GM18868 (cell line): ENCODE measurements around the gene ATAD3C.
A peak's percentile ranks its signal among the peaks of the same experiment; 100 is the strongest.
"Not testable (repeated sequence)": the region's sequence is repeated elsewhere in the genome, so short reads cannot be mapped to it uniquely, and the experiment has no call there.

ENCODE experiments used
- ATAC-seq: cut with Tn5 transposase; IDR thresholded peaks from one replicate; pipeline ENCODE4 v1.9.1; 2021; ENCODE audit warnings: mild to moderate bottlenecking, moderate library complexity; ENCODE audit not compliant: unreplicated experiment

The ATAD3C gene

GRCh38 chr1:1449099-1449739 is at the start of gene ATAD3C:
ATAD3C (plus strand) TSS chr1:1449689; CDS start chr1:1450684, 995 bp downstream.
- no peak for ATAC-seq

DNA sequence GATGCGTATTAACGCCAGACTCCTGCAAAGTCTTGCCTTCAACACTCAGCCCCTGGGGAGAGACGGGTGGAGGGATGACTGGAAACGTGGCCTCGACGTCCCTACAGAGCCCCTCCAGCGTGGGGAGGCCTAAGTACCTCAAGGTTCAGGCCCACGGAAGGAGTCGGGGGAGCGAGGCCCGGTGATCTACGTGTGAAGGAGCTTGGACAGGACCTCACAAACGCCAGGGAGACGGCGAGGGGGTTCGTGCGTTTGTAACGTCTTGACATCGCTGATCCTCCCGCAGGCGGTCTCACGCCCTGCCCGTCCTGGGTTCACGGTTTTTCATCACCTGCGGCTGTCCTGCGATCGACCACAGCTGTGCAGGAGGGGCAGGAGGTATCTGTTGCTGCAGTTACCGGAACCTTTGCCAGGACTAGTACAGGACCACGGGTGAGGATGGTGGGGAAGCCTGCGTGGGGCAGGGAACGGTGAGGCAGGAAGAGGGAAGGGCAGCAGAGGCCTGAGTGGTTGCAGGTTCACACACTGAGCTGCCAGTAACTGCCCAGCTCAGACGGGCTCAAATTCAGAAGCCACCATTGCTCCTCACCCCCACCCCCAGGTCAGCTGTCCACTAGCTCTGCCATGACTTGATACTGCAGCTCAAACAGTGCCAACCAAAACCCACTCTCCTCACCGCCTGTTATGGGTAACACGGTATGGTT is 49.5 kb upstream of the ATAD3C start:
- peak; percentile 3 for ATAC-seq

DNA sequence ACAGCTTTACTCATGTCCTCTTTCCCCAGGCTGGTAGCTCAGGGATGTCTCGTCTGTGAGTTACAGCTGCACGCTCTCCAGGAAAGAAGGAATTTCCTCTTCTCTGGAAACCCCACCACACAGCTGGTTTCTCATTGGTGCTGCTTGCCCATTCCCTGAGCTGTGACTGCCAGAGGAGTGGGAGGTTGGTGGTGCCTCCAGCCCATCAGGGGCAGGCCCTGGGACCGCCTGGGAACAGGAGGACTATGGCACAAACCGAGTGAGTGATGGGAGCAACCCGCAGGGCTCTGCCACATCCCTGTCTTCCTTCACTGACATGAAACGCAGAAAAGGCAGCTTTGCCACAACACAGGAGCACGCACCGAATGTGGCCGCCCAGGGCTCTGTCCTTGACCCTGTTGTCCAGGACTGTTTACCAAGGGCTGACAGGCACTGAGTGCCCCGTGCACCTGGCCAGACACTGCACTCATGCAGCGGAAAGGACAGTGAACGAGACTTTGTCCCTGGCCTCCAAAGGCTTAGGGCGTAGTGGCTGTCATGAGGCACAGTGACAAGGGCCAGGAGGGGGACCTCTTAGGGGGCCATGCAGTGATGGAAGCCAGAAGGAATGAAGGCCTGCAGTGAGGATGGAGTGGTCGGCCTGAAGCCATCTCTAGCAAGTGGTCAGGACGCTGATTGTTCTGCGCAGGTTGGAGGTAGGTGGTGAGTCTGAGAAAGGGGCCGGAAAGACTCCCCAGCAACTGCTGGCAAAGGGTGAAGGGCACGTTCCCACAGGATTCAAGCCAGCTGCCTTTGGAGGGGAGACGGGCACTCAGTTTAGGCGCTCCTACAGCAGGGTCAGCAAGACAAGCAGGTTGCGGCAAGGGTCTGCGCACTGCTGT is 48.7 kb upstream of the ATAD3C start:
- ATAC-seq: no peak

GRCh38 chr1:1401457-1402010 is 48.0 kb upstream of the ATAD3C start:
- no peak for ATAC-seq

DNA sequence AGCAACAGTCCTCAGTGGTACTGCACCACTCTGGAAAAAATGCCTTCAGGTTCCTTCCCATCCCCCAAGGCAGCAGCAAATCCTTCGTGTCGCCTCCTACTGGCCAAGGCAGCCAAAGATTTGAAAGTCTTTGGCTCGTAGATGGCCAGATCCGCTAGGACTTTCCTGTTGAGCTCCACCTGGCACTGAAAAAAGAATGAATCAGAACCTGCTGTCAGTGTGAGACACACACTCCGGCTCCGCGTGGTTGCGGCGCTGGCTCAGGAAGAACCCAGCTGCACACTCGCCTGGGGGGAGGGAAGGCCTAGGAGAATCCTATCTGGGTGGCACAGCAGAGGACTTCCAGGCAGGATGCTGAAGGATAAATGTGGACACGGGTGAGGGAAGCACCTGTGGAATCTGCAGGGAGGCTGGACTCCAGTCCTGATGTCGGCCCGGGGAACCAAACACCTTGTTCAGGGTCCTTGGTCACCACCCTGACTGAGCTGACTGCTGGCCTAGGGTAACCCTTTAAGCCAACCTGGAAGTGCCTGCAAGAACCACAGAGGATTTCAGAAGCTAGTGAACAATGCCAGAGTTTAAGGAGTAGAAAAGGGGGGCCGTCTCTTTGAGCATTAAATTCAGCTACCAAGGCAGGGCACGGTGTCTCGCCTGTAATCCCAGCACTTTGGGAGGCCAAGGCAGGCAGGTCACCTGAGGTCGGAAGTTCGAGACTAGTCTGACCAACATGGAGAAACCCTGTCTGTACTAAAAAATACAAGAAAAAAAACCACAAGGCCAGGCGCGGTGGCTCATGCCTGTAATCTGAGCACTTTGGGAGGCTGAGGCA is 47.2 kb upstream of the ATAD3C start:
- no peak for ATAC-seq

DNA sequence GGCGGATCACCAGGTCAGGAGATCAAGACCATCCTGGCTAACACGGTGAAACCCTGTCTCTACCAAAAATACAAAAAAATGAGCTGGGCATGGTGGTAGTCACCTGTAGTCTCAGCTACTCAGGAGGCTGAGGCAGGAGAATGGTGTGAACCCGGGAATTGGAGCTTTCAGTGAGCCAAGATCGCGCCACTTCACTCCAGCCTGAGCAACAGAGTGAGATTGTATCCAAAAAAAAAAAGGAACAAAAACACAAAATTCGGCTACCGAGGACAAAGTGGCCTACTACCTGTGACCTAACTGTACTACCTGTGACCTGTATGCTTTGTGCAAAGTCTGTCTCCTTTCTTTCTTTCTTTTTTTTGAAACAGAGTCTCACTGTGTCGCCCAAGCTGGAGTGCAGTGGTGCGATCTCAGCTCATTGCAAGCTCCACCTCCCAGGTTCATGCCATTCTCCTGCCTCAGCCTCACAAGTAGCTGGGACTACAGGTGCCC is 46.5 kb upstream of the ATAD3C start:
- not testable (repeated sequence) for ATAC-seq

DNA sequence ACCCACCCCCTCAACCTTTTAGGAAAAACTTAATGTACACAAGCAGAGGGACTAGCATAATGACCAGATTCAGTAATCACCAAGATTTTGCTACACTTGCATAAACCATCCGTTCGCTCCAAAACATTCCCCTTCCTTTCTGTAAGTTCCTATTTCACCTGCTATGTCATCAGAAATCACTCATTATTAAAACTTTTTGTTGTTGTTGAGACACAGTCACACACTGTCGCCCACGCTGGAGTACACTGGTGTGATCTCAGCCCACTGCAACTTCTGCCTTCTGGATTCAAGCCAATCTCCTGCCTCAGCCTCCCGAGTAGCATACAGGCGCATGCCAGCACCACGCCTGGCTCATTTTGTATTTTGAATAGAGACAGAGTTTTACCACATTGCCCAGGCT is 45.8 kb upstream of the ATAD3C start:
- no peak for ATAC-seq

DNA sequence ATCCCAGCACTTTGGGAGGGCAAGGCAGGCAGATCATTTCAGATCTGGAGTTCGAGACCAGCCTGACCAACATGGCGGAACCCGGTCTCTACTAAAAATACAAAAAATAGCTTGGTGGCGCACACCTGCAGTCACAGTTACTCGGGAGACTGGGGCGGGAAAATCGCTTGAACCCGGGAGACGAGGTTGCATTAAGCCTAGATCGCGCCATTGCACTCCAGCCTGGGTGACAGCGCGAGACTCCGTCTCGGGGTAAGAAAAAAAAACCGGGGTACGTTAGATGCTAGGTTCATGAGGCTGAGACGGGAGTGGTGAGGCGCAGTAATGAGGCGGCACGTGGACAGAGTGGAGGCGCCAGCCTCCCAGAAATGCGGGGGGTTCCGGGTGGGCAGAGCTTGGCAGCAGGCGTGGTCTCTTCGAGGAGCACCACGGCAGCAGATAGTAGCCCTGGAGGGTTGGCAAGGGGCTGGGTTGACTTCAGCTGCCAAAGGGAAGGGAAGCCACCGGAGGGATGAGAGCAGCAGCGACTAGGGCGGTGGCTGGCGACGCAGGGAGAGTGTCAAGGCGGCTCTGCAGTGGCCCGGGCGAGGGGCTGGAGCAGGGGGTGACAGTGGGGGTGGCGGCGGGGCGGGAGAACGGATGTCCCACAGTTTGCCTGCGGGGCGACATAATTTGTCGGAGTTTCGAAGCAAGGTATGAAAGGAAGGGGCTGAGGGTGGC is 43.2 kb upstream of the ATAD3C start:
- no peak for ATAC-seq

DNA sequence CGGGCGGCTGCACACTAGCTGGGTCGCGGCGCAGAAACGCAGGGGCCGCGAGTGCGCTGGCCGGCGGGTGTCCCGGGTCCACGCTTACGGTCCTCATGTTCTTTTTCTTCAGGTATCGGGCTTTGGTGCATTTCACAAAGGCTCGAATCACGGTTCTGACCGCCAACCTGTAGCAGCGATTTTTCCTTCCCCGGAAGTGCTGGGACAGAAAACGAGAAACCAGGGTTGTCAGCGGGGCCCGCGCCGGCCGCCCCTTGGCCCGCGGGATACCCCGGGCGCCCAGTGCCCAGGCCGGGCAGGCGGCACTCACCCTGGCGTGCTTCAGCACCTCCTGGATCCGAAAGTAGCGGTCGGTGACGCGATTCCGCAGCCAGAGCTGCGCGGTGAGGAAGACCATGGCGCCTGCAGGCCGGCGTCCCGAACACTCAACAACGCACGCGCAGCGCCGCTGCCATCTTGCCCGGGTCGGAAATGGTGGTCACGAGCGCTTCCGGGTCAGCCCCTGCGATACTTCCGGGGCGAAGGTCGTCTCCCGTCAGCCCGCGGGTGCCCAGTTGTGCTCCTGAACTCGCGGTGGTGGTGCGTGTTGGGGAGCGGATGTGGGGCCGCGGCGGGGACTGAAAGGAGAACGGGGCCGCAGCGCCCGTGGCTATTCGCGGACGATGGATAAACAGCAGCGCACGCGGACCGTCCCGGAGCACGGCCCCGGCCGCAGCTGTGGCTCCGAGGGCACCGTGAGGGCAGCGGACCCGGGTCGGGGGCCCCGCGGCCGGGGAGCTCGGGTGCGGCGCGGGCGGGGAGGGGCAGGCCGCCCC is 42.5 kb upstream of the ATAD3C start, which contains the start of gene MRPL20:
TSS of gene MRPL20 (minus strand) at position 473 of the 815 bp plus-strand sequence. CDS start at position 397, 76 bp downstream.
- ATAC-seq: peak; percentile 83

DNA sequence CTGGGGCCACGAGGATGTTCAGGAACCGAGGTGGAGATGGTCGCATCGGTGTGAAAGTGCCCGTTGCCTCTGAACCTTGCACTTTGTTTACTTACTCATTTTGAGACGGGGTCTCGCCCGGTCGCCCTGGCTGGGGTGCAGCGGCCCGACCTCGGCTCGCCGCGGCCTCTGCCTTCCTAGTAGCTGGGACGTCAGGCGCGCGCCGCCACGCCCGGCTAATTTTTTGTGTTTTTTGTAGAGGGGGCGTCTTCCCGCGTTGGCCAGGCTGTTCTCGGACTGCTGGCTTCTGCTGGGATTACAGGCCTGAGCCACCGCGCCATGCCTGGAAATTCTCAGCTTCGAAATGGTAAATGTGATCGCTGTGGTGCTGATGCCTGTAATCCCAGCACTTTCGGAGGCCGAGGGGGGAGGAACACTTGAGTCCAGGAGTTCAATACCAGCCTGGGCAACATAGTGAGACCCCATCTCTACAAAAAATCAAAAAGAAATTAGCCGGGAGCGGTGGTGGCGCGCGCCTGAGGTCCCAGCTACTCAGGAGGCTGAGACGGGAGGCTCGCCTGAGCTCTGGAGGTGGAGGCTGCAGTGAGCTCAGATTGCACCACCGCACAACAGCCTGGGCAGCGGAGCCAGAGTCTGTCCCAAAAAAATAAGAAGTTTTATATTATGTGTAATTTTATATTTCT is 41.7 kb upstream of the ATAD3C start:
- peak; percentile 20 for ATAC-seq

- ATAC-seq: not testable (repeated sequence)
These were observed 39.3 kb upstream of the ATAD3C start for GRCh38 chr1:1410238-1410637.

- no peak for ATAC-seq
These were observed 37.9 kb upstream of the ATAD3C start for GRCh38 chr1:1411626-1412025.

GRCh38 chr1:1412311-1412902 is 37.1 kb upstream of the ATAD3C start:
- ATAC-seq: not testable (repeated sequence)

- no peak for ATAC-seq
These were observed 33.7 kb upstream of the ATAD3C start for GRCh38 chr1:1415751-1416150.

DNA sequence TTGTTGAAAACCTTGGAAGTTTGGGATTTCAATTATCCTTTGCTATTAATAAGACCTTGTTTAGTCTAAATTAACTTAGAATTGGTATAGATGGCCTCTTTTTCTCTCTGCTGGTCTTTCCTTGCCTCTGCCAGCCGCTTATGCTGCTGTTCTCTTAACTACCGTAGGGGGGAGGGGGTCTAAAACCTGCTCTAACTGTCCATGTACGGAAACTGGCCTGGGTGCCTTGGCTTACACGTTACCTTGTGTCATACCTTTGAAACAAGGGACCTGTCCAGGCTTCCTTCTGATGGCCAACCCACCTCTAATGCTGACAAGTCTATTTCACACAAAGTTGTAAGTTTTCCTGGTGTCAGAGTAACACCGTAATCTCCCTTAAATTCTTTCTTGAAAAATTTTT is 32.1 kb upstream of the ATAD3C start:
- ATAC-seq: not testable (repeated sequence)

DNA sequence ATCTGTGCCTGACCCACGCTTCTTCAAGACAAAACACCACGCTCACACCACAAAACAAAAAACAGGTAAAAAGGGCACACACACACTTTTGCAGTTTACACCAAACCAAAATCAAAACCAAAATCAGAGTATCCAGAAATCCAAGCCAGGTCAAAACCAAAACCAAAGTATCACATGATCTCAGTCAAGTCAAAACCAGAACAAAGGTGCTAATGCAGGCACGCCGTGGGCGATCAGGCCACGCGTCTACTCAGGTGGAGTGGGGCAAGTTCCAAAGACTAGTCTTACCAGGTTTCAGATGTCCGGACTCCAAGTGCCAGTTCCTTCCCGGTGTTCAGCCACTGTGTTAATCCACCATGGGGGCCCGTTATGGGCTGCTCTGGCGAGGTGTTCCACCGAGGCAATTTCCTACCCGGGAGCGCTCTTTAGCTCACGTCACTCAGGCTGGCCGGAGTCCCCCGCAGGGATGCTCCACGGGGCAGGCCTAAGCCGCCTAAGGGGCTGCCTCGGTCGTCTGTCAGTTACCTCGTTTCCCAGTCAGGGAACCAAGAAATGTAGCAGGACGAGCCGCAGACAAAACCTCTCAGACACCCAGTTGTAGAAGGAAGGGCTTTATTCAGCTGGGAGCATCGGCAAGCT is 31.5 kb upstream of the ATAD3C start:
- not testable (repeated sequence) for ATAC-seq
